Stimulated activated CD4-positive, alpha-beta T cell treated with anti-CD3 and anti-CD28 coated beads, Interleukin-1b, Interleukin-23, amount 100 ng/mL, for 4 hours (primary cell): Measurements from ENCODE around the gene COL15A1.
"Not testable (repeated sequence)": the region's sequence is repeated elsewhere in the genome, so short reads cannot be mapped to it uniquely, and the experiment has no call there.

Experiments
- DNase-seq, 2 donors: peaks; one replicate each; pipeline ENCODE4 v3.0.0-alpha.2; 2020; ENCODE audit warnings: low read depth in 2 of 2

The COL15A1 gene

GRCh38 chr9:98943682-98944056 lies at the start of gene COL15A1:
COL15A1 (plus strand) TSS chr9:98943907; CDS start chr9:98944062, 155 bp downstream.
- DNase-seq, result no peak

GRCh38 chr9:98894171-98894570 lies 49.5 kb upstream of the COL15A1 start:
- no peak for DNase-seq

- DNase-seq, result no peak
These were observed 48.9 kb upstream of the COL15A1 start for GRCh38 chr9:98894761-98895160.

GRCh38 chr9:98896632-98897031 lies 47.1 kb upstream of the COL15A1 start:
- no peak for DNase-seq

- DNase-seq, result no peak
These were observed 46.0 kb upstream of the COL15A1 start for GRCh38 chr9:98897745-98898144.

- DNase-seq, result no peak
These were observed 44.2 kb upstream of the COL15A1 start for GRCh38 chr9:98899408-98900056.

GRCh38 chr9:98900244-98900643 lies 43.5 kb upstream of the COL15A1 start:
- no peak for DNase-seq

GRCh38 chr9:98900725-98901124 lies 43.0 kb upstream of the COL15A1 start:
- no peak for DNase-seq

GRCh38 chr9:98901843-98902242 lies 41.9 kb upstream of the COL15A1 start:
- DNase-seq, result not testable (repeated sequence)

GRCh38 chr9:98902516-98902915 lies 41.2 kb upstream of the COL15A1 start:
- DNase-seq, result no peak

- no peak for DNase-seq
These were observed 40.8 kb upstream of the COL15A1 start for GRCh38 chr9:98902925-98903324.

- no peak for DNase-seq
These were observed 39.7 kb upstream of the COL15A1 start for GRCh38 chr9:98903961-98904411.

- DNase-seq, result no peak
These were observed 38.7 kb upstream of the COL15A1 start for GRCh38 chr9:98905015-98905414.

- DNase-seq, result no peak
These were observed 37.2 kb upstream of the COL15A1 start for GRCh38 chr9:98906273-98907040.

- DNase-seq, result no peak
These were observed 36.7 kb upstream of the COL15A1 start for GRCh38 chr9:98907055-98907454.

GRCh38 chr9:98908897-98909634 lies 34.6 kb upstream of the COL15A1 start:
- DNase-seq, result no peak

- no peak for DNase-seq
These were observed 33.8 kb upstream of the COL15A1 start for GRCh38 chr9:98909935-98910334.

- no peak for DNase-seq
These were observed 32.7 kb upstream of the COL15A1 start for GRCh38 chr9:98911042-98911441.

GRCh38 chr9:98911738-98912137 lies 32.0 kb upstream of the COL15A1 start:
- DNase-seq, result not testable (repeated sequence)

- no peak for DNase-seq
These were observed 31.3 kb upstream of the COL15A1 start for GRCh38 chr9:98912450-98912849.

GRCh38 chr9:98913044-98913443 lies 30.7 kb upstream of the COL15A1 start:
- no peak for DNase-seq

GRCh38 chr9:98913705-98914104 lies 30.0 kb upstream of the COL15A1 start:
- no peak for DNase-seq

GRCh38 chr9:98915599-98915998 lies 28.1 kb upstream of the COL15A1 start:
- no peak for DNase-seq
